HG03159 (cell line): ENCODE data around the gene KPNA3.
"Not testable (repeated sequence)": the region's sequence is repeated elsewhere in the genome, so short reads cannot be mapped to it uniquely, and the experiment has no call there.

Experiments used
- ATAC-seq: cut with Tn5 transposase; IDR thresholded peaks from one replicate; pipeline ENCODE4 v1.9.1; 2021; ENCODE audit warnings: mild to moderate bottlenecking, moderate library complexity; ENCODE audit not compliant: unreplicated experiment

Gene KPNA3

GRCh38 chr13:49759503-49759902 lies 33.0 kb downstream of the KPNA3 start:
- ATAC-seq, result no peak

DNA sequence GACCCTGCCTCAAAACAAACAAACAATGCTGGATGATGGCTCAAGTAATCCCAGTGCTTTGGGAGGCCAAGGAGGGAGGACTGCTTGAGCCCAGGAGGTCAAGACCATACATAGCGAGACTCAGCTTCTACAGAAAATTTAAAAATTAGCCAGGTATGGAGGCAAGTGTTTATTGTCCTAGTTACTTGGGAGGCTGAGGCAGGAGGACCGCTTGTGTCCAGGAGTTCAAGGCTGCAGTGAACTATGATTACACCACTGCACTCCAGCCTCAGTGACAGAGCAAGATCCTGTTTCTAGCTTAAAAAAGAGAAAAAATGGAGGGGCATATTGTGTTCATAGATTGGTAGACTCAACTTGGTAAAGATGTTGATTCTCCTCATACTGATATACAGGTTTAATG lies 36.2 kb downstream of the KPNA3 start:
- ATAC-seq, result no peak

- ATAC-seq, result no peak
These were observed 38.3 kb downstream of the KPNA3 start for GRCh38 chr13:49754146-49754545.

- no peak for ATAC-seq
These were observed 42.6 kb downstream of the KPNA3 start for GRCh38 chr13:49749848-49750247.

DNA sequence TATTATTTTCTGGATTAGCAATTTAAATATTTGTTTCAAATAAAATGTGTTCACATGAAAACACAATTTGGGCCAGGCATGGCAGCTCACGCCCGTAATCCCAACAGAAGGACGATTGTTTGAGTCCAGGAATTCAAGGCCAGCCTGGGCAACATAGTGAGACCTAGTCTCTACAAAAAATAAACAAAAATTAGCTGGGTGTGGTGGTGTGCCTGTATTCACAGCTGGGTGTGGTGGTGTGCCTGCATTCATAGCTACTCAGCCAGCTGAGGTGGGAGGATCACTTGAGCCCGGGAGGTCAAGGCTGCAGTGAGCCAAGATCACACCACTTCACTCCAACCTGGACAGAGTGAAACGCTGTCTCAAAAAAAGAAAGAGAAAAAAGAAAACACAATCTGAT lies 46.4 kb downstream of the KPNA3 start:
- no peak for ATAC-seq

GRCh38 chr13:49740870-49741269 lies 51.6 kb downstream of the KPNA3 start:
- ATAC-seq, result no peak

DNA sequence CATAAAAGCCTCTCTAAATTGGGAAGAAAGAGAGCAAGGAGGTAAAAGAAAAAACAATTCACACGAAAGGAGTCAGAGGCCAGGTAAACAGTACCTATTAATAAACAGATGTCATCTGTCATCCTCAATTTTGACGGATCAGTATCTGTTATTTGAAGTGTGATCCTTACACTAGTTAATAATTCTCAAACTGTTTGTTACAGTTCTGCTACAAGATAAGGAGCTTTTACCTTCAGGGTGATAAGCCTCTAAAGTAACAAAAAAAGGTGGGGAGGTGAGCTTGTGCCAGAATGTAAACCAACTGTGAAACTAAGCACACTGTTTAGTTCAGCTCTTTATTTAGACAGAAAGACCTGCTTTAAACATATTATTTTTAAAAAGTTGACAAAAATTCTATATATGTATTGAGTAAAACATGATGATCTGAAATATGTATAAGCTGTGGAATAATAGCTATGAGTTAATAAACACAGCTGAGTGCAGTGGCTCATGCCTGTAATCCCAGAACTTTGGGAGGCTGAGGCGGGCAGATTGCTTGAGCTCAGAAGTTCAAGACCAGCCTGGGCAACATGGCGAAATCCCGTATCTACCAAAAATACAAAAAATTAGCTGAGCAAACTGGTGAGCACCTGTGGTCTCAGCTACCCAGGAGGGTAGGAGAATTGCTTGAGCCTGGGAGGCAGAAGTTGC lies 52.8 kb downstream of the KPNA3 start:
- ATAC-seq, result no peak

DNA sequence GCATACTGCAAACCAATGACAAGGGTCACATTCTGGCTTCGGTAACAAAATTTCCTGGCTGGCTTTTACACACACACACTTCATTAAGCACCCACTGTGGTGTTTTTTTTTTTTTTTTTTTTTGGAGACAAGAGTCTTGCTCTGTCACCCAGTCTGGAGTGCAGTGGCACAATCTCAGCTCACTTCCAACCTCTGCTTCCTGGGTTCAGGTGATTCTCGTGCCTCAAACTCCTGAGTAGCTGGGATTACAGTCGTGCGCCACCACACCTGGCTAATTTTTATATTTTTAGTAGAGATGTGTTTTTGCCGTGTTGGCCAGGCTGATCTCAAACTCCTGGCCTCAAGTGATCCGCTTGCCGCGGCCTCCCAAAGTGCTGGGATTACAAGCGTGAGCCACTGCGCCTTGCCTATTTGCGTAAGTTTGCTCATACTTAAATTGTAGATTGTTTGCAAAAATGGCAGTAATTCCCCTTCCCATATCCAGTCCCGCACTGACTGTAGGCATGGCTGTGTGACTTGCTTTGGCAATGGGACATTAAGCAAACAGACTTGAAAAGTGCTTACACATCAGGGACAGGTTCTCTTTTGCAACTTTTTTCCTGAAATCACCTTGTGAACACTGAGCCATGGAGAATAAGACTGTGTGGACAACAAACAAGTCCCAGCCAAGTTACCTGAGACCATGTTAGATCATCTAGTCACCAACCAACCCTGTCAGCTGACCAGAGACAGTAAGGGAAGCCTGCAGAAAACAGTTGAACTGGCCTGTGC lies 59.1 kb downstream of the KPNA3 start:
- no peak for ATAC-seq

DNA sequence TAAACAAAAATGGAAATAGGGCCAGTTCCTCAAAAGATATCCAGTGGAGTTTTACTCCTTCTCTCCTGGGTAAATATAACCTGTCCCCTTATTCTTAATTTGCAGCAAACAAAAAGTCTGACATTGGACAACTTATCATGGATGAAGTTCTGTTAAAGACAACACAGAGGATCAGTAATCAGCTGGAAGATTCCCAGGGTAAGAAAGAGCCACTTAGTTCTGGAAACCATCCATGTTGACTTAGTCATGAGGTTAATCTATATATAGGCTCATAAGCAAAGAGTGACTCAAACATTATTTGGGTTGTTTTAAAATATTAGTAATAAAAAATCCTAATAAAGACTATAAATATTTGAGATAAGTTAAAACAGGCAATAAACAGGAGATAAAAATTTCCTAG lies 60.7 kb downstream of the KPNA3 start:
- ATAC-seq, result no peak

DNA sequence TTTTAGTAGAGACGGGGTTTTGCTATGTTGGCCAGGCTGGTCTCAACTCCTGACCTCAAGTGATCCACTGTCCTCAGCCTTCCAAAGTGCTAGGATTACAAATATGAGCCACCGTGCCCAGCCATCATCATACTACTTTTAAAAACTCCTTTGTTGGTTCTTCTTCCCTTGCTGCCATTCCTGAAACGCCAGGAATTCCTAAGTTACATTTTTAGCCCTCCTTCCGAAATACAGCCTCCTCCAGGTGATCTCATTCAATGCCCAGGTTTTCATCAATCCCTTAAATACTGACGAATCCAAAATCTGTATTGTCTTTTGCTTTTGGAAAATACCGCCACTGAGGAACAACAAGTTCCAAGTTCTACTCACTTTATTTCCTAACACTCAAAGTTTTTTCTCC lies 75.9 kb downstream of the KPNA3 start:
- ATAC-seq, result no peak

GRCh38 chr13:49714757-49715156 lies 77.7 kb downstream of the KPNA3 start:
- no peak for ATAC-seq

DNA sequence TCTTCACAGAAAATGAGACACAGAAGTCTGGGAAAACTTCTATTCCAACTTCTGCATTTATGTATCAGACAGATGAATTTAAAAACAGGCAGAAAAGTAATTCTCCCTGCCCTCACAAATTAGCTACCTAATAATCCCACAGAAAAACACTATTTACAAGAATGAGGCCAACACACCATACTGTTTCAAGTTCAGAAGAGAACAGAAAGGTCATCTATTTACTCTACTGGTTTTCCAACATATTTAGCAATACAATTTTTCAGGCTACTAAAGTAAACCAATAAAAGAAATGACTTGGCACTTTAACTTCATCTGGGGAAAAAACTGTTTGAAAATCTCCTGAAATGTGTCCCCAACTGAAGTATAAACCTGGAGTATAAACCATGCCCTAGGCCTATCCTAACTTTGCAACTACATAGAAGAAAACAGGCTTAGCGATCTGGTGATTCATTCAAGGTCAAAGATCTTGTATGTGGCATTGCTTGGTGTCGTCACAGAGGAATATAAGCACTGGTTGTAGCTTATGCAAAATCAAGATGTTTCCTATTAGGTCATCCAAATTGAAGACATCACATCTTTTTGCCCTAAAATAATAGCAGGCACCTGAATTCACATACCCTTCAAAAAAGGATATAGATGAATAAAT lies 81.1 kb downstream of the KPNA3 start:
- ATAC-seq, result no peak

DNA sequence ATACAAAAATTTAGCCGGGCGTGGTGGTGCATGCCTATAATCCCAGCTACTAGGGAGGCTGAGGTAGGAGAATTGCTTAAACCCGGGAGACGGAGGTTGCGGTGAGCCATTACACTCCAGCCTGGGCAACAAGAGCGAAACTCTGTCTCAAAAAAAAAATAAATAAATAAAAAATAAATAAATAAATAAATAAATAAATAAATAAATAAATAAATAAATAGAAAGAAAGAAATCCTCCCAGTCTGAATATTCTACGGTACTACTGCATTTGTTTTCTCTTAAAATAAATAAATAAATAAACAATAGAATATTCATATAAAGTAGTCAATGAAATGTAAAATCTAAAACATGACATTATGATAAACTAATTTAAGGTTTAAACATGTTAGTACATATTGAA lies 88.2 kb downstream of the KPNA3 start:
- ATAC-seq, result not testable (repeated sequence)

GRCh38 chr13:49701491-49701890 lies 91.0 kb downstream of the KPNA3 start:
- no peak for ATAC-seq

DNA sequence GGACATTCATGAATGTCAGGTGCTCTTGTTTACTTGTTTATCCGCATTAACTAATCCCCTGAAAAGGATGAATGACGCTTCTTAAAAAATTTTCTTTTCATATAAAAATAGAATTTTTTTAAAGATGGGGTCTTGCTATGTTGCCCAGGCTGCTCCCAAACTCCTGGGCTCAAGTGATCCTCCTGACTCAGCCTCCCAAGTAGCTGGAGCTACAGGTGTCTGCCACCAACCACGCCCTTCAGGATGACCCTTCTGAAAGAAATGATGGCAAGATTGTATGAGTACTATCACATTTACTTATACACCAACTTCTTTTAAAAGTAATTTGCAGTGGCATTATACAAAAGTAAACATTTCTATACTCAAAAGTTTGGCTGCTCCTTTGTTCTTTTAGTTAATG lies 95.0 kb downstream of the KPNA3 start:
- no peak for ATAC-seq

- ATAC-seq, result no peak
These were observed 98.0 kb downstream of the KPNA3 start for GRCh38 chr13:49694446-49694845.

GRCh38 chr13:49693877-49694276 lies 98.6 kb downstream of the KPNA3 start:
- ATAC-seq, result no peak

DNA sequence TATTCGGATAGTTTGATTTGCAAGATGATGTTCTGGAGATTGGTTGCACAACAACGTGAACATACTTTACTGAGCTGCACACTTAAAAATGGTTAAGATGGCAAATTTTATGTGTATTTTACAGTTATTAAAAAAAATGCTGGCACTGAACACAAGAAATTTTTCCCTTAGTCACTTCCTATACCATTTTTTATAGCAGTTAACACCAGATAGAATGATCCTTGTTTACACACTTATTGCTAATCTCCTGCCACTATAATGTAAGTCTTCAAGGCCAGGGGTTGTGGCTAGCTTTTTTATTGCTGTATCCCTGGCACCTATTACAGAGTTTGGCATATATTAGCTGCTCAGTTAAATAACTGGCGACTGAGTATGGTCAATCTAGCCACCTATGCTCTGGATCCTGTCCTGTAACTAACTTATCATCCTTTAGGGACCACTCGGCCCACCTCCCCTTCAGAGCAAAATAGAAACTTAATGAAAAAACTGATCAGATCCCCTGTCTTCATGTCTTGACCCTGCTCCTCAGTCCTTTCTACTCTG lies 99.2 kb downstream of the KPNA3 start:
- ATAC-seq, result no peak

DNA sequence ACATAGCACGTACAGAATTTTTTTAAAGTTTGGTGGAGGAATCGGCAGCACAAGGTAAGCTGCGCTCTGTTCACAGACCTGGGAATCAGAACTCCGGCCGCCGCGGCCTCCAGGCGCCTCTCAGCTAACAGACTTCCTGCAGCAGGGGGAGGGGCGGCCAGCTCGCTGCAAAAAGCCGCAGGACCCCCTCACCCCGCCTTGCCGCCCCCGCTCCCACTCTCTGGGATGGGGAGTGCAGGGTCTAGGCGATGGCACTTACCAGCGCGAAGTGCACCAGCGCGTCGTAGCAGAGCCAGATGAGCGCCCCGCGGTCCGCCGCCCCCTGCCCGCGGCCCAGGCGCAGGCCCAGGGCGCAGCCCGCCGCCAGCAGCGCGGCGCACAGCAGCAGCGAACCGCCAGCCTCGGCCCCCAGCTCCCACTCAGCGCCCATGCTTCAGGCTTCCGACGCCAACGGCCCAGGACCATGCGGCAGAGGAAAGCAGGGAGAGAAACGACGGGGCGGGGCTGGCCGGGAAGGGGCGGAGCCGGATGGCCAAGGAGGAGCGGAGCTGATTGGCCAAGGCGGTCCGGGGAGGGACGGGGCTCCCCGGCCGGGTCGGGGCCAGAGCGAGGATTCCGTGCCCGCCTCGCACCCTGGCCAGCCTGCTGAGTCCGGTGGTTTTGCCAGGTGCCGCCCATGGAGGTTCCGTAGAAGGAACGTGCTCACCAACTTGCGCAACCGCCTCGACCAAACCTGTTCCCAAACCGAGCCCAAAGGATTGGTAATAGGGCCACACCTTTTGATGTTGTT lies 101.3 kb downstream of the KPNA3 start, which contains the start of gene EBPL:
Gene EBPL, minus strand, starts transcription at position 492 of the 790 bp plus-strand sequence. Its CDS starts 62 bp downstream, at position 430.
- peak; percentile 96 for ATAC-seq

DNA sequence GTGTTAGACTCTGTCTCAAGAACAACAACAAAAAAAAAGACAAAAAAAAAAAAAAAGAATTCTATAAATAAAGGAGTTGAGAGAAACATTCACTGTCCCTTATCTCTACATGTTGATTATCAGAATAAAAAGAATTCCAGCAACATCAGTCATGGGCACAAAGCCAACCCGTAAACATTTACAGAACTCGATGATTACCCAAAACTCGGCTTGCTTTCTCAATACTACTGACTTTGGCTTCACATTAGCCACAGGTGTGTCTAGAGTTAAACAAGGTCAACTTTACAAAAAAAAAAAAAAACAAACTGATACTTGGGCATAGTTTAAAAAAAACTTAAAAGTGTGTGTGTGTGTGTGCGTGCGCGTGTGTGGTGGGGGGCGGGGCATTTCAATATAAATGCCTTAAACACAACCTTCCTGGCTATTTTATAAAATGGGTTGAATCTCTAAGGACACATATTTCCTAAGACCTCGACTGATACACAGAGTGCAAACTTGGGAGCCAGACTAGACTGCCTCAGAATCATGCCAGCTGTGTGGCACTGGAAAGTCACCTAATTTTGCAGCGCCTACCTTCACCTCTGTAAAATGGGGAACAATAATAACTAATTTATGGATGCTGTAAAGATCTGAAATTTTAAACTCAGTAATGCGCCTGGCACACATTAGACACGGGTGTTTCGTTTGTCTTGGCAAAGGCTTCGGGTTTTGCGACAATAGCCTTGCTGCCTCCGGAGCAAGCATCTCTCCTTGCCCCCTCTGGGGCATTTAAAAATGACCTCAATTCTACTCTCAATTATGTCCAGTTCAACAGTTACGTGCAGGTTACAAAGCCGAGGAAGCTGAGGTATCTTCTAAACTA lies 102.1 kb downstream of the KPNA3 start:
- peak; percentile 27 for ATAC-seq
